Measurements from ENCODE around the gene EIF4B.

GRCh38 chr12:53074999-53075370 is 68.7 kb downstream of the EIF4B start:
- TF ChIP-seq JUND (IDR thresholded peaks at IDR 0.05) (no peak), CTCF (IDR thresholded peaks at IDR 0.05 in 2 of 3, conservative IDR thresholded peaks at IDR 0.05 in 1 of 3; ENCODE audit: borderline replicate concordance in 1 of 3, insufficient read depth in 1 of 3, low read depth in 2 of 3, low read length in 2 of 3) (no peak), POLR2A (IDR thresholded peaks at IDR 0.05; ENCODE audit: borderline replicate concordance, extremely low read depth, insufficient read depth, insufficient read length) (no peak), REST (IDR thresholded peaks at IDR 0.05; ENCODE audit: low read depth) (no peak), ZNF274 (IDR thresholded peaks at IDR 0.05; ENCODE audit: low read depth, low read length) (no peak), EZH2phosphoT487 (IDR thresholded peaks at IDR 0.05; ENCODE audit: borderline replicate concordance) (no peak), POLR2AphosphoS5 (IDR thresholded peaks at IDR 0.05; ENCODE audit: low read depth, low read length) (no peak), SRF (IDR thresholded peaks at IDR 0.05; ENCODE audit: low read depth) (no peak)

Measured in HCT116 (cell line).